GM21825 (cell line): ENCODE results near the gene ANKH.
"Not testable (repeated sequence)": the region's sequence is repeated elsewhere in the genome, so short reads cannot be mapped to it uniquely, and the experiment has no call there.

Experiments used
- ATAC-seq: cut with Tn5 transposase; IDR thresholded peaks from one replicate; pipeline ENCODE4 v1.9.1; 2021; ENCODE audit warnings: mild to moderate bottlenecking, moderate library complexity; ENCODE audit not compliant: unreplicated experiment

Gene ANKH

DNA sequence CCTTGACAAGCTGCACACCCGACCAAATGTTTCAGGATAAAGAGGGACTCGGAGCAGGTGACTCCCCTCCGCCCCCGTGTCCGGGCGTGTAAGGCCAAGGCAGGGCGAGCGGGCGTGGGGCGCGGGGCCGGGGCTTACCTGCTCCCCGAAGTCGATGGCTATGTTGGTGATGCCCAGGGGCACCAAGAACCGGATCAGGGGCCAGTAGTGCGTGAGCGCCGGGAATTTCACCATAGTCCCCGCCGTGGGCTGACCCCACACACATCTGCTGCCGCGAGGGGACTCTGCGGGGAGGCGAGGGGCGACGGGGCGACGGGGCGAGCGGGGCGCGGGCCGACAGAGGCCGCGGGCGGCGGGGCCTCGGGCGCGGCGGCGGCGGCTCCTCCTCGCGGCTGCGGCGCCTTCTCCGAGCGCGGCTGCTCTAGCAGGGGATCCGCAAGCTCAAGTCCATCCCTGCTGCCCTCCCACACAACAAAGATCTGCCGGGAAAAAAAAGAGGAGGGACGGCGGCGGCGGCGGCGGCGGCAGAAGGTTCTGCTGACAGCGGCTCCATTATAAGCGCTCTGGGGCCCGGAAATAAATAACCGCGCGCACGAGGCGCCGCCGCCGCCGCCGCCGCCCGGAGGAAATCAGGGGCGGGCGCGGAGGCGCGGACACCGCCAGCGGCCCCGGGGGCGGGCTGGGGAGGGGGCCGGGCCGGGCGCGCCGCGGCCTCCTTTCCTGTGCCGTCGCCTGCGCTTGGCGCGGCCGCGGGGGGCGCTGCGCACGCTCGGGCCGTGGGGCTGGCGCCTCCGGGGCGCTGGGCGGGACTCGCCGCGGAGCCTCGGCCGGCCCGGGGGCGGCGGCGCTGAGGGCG lies at the start of gene ANKH:
Gene ANKH, minus strand, starts transcription at position 565 of the 856 bp plus-strand sequence. Its CDS starts 331 bp downstream, at position 234.
- peak; percentile 90 for ATAC-seq

DNA sequence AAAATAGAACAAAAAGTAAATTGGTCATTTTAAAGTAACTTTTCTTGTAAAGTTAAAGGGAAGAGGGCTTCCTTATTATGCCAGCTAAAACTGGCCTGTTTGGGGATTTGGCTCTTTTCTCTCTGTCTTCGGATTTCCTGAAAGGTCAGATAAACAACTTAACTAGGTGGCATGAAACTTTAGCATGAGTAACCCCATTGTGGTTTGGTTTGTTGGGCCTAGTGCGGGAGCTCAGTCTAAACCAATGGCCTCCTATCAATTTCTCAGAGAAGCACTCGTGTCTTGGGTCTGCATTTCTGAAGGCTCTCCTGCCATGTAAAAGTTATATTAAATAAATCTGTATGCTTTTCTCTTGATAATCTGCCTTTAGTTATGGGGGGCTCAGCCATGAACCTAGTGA lies 48.5 kb upstream of the ANKH start:
- ATAC-seq: no peak

DNA sequence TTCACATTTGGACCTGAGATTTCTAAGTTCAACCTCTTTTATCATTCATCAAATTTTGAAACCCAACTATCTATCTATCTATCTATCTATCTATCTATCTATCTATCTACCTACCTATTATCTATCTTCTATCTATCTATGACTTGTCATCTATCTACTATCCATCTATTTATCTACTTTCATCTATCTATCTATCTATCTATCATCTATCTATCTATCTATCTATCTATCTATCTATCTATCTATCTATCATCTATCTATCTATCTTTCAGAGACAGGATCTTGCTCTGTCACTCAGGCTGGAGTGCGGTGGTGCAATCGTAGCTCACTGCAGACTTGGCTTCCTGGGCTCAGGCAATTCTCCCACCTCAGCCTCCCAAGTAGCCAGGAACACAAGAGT lies 47.5 kb upstream of the ANKH start:
- not testable (repeated sequence) for ATAC-seq

DNA sequence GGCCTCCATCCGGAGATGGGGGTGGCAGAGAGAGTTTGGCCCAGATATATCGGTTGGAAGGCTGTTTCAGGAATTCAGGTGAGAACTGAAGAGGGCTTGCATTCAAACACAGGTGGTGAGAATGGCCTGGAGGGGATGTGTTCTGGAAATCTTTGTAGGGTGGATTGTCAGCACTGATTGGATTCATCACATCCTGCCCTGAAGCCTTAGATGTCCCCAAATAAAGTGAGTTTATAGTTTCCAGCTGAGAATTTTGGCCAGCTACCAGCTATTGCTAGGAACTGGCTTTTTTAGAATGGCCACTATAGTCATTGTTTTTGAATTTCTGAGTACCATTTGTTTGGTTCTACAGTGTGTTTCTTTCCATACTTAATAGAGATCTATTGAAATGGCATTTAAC lies 46.1 kb upstream of the ANKH start:
- ATAC-seq: no peak

DNA sequence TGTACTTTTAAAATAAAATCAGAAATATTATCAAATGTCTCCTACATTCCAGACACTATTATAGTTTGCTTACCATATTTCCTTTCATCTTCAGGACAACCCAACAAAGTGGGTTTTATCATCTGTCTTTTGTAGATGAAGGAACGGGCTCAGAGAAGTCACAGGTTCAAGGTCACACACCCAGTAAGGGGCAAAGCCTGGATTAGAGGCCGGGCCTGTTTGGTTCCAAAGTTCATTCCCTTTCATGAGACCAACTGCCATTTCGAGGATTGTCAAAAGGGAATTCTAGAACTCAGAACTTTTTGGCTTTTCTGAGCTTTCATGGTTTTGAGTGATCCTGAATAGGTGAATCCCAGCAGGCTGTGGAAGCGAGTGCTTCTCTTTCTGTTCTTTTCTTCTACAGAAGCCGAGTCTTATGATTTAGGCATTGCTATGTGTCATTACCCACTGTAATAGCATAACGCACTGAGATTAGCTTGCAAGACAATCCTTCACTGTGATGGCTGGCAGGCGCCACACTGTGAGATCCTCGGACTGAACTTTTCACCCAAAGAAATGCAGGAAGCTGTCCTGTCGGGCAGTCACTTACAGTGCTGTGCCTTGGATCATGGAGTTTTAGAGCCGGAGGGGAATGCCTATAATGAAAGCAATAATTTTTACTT lies 43.8 kb upstream of the ANKH start:
- no peak for ATAC-seq

DNA sequence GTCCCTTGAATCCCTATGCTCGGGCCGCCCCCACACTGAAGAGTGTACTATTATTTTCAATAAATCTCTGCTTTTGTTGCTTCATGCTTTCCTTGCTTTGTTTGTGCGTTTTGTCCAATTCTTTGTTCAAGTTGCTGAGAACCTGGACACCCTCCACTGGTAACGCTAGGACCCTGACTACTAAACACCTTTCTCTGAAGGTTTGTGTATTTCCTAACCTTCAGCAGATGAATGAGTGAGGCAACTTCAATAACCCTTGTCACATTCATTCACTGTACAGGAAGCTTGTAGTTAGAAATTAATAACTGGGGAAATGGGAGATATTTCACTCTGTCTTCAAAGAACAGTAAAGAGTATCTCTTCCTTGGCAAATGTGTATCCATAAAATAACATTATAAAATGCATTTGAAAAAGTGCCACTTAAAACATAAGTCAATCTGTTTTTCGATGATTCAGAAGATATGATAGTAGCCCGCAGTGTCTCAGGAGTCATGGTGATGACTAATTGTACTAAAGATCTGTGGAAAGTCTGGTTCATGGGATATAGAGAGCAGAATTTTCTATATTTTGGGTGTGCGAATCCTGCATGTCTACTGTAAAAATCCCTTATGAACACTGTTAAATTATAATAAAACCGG lies 43.2 kb upstream of the ANKH start:
- no peak for ATAC-seq

DNA sequence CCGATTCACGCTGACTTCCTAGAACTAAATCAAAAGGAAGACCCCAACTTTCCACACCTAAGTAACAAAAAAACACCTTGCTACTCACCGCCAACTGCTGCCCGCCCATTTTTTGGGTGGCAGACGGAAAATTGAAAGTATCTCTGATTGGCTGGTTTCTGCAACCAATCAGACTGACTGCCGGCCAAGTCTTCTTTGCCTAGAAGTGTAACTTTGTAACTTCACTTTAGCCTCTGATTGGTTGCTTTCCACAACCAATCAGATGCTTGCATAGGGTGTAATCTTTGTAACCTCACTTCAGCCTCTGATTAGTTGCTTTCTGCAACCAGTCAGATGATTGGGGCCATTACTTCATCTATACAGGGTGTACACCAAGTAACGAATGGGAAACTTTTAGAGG lies 42.6 kb upstream of the ANKH start:
- ATAC-seq: no peak

DNA sequence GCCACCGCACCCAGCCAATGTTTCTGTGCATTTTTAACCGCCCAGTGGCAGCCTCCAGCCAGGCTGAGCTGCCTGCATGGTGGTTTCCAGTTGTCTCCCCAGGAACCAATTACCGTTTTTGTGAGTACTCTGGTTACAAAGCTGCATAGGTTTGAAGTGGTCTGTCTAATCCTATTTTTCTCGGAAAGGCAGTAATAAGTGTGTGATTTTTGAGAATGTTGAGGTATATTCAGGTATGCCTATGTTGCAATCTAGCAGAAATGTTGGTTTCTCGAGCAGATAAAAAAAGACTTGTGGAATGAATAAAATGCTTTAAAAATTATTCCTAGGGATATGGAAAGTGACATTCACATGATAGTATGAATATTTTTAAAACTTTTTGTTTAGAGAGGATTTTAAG lies 41.5 kb upstream of the ANKH start:
- ATAC-seq: no peak

DNA sequence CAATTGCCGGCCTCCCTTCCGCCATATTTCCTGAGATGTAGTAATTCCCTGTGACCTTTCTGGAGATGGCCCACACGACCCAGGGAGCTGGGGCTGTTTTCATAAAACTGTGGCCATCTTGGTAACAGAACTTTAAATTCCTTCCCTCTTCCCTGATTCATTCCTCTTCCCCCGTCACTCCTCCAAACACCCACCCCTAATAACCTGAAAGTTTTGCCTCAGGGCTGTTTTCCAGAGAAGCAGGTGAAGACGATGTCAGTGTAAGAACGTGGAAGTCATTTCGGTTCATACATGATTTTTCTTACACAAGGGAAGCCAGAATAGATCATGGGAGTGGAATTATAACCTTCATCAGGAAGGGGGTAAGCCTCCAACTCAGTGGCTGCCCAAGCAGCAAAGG lies 40.6 kb upstream of the ANKH start:
- ATAC-seq: no peak

DNA sequence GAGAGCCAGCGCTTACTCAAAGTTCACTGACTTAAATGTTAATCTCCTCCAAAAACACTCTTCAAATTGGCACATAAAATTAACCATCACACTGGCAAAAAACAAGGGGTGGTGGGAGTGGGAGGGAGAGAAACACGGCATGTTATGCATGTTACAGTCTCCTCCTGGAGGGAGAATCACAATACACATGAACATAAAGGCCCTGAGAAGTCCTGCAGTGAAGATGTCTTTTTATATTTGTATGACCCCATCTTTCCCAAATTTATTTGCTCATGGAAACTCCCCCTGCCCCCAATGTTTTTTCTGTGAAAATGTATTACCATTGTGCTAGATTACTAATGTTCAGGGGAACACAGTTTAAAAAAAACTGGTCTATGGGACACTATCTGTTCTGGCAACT lies 37.8 kb upstream of the ANKH start:
- no peak for ATAC-seq

DNA sequence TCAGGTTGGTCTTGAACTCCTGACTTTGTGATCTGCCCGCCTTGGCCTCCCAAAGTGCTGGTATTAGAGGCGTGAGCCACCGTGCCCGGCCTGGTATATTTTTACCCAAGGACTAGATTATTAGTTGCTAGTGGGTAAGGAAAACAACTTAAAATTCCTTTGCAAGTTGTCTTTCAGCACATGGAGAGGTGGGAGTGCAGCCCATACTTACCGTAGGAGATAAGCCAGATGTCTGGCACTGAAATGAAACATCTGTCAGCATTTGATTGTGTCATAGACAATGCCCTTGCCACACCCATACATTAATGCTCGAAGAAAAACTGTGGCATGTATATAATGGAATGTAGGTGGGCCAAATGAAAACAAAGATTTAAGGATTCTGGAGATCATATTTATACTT lies 36.6 kb upstream of the ANKH start:
- ATAC-seq: no peak

DNA sequence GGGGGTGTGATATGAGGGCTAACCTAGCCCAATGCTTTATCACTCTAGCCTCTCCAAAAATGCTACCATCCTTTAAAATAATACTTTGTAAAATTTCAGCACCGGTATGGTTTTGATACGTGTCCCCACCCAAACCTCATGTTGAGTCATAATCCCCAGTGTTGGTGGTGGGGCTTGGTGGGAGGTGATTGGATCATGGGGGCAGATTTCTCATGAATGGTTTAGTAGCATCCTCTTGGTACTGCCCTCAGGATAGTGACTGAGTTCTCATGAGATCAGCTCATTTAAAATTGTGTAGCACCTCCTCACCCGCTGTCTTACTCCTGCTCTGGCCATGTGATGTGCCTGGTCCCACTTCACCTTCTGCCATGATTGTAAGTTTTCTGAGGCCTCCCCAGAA lies 35.0 kb upstream of the ANKH start:
- ATAC-seq: no peak

DNA sequence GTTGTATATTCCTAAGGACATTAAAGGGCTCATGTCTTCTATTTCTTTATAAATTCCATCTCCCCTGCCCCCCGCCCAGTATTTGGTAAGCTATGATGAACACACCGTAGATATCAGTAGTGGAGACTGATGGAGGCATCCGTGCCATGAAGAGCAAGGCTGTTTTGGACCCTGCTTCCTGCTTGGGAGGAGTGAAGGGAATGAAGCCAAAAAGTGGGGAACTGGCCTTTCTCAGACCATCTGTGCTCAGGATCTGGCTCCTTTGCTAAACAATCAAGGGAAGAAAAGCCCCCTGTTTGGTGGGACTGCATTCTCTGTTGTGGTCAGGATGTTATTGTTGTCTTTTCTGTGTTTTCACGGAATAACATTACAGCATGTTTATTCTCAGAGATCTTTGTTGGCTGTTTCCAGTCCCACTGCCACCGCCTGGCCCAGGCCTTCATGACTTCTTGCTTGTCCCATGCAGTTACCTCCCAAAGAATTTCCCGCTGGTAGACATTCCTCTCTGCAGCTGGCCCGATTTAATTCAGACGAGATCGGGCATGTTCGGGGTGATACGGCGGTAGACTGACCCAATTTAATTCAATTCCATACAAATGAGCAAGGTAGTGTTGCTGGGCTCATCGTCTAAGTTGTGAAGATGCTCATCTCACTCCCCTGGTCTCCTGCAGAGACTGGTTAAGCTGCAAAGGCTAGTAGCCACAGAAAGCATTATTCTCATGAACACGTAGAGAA lies 31.4 kb upstream of the ANKH start:
- no peak for ATAC-seq

DNA sequence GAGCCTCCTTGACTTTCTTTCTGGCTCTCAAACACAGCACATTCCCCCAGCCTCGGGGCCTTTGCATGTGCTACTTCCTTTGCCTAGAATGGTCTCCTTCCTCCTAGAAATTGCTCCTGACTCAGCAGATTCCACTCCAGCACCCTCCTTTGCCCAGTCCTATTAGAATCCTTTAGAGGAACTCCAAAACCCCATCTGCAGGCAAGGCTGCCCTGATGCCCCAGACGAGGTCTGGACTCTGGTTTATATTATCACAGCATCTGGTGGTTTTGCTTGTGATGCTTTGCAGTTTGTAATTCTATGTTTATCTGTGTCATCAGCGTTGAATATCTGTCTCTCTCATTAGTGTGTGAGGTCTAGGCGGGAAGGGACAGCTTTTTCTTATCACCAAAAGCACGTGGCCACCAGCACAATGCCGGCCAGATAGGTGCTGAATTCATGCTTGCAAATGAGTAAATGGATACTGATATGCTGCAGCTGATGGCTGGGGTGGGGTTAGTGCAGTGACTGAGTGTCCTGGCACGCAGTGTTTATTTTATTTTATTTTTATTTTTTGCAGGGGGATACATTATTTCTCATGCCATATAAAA lies 30.0 kb upstream of the ANKH start:
- ATAC-seq: no peak

DNA sequence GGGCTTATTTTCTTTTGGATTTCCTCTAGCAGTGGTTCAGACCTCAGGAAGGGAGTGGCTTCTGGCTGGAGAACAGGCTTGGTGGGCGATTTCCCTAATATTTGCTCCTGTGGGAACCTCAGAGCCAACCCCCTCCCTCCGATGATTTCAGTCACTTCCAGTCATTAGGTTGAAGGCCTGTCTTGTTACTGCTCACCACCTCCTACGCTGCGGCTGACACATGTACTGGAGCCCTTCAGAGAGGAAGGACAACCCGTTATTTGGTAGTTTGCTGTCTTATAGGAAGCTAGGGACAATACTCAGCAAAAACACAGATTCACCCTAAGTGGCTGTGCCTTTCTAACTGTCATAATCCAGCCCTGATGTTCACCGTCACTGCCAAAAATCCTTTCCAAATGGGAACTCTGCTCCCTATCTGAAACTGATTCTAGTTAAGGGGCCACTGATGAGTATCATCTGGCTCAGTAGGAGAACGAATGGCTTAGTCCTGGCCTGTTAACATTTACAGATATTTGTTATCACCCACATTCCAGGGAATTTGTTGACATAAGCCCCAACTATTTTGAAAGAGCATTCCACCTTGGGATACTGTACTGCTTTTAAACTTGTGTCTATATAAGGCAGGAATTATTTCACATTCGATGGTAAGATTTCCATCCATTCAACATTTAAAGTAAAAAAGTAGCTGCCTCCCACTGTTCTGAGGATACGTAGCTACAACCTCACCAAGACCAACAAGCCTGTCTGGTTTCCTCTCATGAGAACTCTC lies 29.3 kb upstream of the ANKH start:
- no peak for ATAC-seq

DNA sequence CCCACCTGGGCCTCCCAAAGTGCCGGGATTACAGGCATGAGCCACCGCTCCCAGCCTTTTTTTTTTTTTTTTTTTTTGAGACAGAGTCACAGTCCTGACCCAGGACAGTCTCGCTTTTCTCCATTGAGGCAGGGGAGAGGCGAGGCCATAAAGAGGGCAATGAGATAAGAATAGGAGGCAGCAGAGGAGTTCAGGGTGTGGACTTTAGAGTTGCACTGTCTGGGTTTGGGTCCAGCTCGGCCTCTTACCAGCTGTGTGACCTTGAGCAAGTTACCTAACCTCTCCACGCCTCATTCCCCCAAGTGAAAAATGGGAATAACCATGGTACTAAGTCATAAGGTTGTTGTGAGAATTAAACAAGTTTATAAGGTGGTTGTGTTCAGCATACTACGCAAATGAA lies 24.6 kb upstream of the ANKH start:
- ATAC-seq: no peak

DNA sequence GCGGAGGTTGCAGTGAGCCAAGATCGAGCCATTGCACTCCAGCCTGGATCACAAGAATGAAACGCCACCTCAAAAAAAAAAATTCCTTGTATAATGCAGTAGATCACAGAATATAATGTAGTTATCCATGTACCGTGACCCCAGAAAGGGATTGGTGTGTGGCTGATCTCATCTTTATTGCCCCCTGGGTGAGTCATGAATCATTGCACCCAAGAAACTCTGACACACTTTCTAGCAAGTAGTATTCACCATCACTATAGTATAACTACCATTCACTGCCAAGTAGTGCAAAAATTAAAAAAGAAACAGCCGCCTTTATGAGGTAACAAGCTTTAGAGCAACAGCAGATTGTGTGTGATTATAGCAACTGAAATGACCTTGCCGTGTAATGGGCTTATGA lies 23.7 kb upstream of the ANKH start:
- ATAC-seq: no peak

DNA sequence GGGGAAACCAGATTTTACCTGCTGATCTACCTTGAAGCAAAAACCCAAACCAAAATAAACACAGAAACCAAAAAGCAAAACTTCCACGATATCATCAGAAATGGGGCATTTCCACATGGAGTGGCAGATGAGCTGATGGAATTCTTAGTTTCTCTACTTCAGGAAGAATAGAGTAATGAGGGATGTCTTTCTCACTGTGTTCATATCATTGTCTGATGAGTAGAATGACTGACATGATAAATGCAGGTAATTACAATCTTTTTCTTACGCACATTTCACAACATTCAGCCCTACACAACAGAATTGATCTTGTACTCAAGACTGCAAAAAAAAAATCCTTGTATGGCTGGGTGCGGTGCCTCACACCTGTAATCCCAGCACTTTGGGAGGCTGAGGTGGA lies 23.2 kb upstream of the ANKH start:
- no peak for ATAC-seq

DNA sequence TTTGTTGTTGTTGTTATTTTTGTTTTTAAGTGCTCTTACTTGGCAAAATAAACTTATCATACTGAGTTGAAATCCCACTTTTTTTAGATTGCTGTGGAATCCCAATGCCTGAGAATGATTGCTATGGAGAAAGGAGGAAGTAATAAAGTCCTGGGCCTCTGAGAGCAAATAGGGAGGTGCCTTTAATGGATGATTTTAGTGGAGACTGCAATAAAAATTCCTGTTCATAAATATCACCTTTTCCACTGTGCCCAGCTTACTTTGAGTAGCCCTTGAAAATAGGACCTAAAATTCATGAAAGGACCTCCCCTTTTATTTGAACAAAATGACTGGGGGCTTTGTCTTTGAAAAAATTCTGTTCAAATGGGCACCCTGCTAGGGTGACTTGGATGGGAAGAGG lies 21.8 kb upstream of the ANKH start:
- no peak for ATAC-seq

DNA sequence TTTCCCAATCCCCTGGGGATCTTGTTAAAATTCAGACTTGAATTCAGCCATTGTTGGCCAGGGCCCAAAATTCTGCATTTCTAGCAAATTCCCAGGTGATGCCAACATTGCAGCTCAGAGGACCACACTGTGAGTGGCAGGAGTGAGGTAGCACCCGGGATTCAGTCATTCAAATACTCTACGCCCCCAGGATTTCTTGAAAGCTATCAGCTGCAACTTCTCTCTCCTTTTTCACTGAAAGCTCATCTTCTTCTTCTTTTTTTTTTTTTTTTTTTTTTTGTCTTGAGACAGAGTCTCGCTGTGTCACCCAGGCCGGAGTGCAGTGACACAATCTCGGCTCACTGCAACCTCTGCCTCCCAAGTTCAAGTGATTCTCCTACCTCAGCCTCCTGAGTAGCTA lies 19.3 kb upstream of the ANKH start:
- no peak for ATAC-seq
